Type B pancreatic cell (in vitro differentiated cells): ENCODE measurements around the gene WDR11. TPM values are rescaled to one million over a fixed set of nuclear protein-coding genes. Genes with fewer than 3 reads are reported as not detected.

Experiments used
- DNase-seq: peaks from one replicate; pipeline ENCODE4 v3.0.0; 2021; ENCODE audit warnings: mixed read lengths; ENCODE audit not compliant: unreplicated experiment; ENCODE audit errors: extremely low spot score
- H3K27ac Mint-ChIP-seq: 2 replicates; pipeline ENCODE4 v1.8.0; 2021; ENCODE audit warnings: mild to moderate bottlenecking, mixed read lengths
- H3K27me3 Mint-ChIP-seq: 2 replicates; pipeline ENCODE4 v1.8.0; 2021; ENCODE audit warnings: mixed read lengths
- H3K36me3 Mint-ChIP-seq: 2 replicates; pipeline ENCODE4 v1.8.0; 2021; ENCODE audit warnings: mixed read lengths
- H3K4me1 Mint-ChIP-seq: one replicate; pipeline ENCODE4 v1.8.0; 2021; ENCODE audit warnings: mixed read lengths; ENCODE audit not compliant: unreplicated experiment
- H3K4me3 Mint-ChIP-seq: 2 replicates; pipeline ENCODE4 v1.8.0; 2021; ENCODE audit warnings: mild to moderate bottlenecking, mixed read lengths
- H3K9me3 Mint-ChIP-seq: 2 replicates; pipeline ENCODE4 v1.8.0; 2021; ENCODE audit warnings: mixed read lengths
- CTCF ChIP-seq: fragments of 200-600 bp; sonication (generic); conservative IDR thresholded peaks from 2 replicates; pipeline ENCODE4 v1.5.0; 2021; ENCODE audit warnings: antibody characterized with exemption, mild to moderate bottlenecking
- total RNA-seq: library from RNA; stranded (reverse); gene quantifications from 2 replicates; pipeline ENCODE4 v1.2.1, GENCODE V29; 2021; ENCODE audit warnings: low replicate concordance

WDR11 gene
- total RNA-seq, 1 donor from 2014 or later, result 65.5 TPM

GRCh38 chr10:120810298-120810697 lies 40.9 kb upstream of the WDR11 start:
- H3K4me1 Mint-ChIP-seq, result peaks cover 6% of the 10 kb centered on the region
- no peak for TF ChIP-seq CTCF
- no peaks in the 10 kb centered on the region for H3K36me3 Mint-ChIP-seq
- H3K27ac Mint-ChIP-seq, result no peak overlapping the region
- H3K9me3 Mint-ChIP-seq, result no peaks in the 10 kb centered on the region
- no peak overlapping the region for H3K4me3 Mint-ChIP-seq
- H3K27me3 Mint-ChIP-seq, result peaks cover 4% of the 10 kb centered on the region
- no peak for DNase-seq

- no peak for DNase-seq
- peaks cover 4% of the 10 kb centered on the region for H3K27me3 Mint-ChIP-seq
- no peaks in the 10 kb centered on the region for H3K9me3 Mint-ChIP-seq
- H3K36me3 Mint-ChIP-seq, result no peaks in the 10 kb centered on the region
- peak overlapping the region; percentile 75 for H3K4me3 Mint-ChIP-seq
- TF ChIP-seq CTCF, result no peak
- H3K27ac Mint-ChIP-seq, result peak overlapping the region; percentile 98
- peaks cover 6% of the 10 kb centered on the region for H3K4me1 Mint-ChIP-seq
Measured at GRCh38 chr10:120813085-120813484, 38.1 kb upstream of the WDR11 start.

DNA sequence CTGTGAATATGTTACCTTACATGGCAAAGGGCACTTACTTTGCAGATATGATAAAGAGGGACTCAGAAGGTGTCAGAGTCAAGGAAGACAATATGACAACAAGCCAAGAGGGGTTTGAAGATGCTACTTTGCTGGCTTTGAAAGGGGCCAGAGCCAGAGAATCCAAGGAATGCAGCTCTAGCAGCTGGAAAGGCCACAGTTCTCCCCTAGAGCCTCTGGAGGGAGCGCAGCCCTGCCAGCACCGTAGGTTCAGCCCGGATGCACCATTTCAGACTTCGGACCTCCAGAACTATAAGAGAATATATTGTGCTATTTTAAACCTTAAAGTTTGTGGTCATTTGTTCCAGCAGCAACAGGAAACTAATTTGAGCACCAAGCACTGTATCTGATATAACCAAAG lies 32.9 kb upstream of the WDR11 start:
- no peak overlapping the region for H3K4me3 Mint-ChIP-seq
- H3K9me3 Mint-ChIP-seq, result no peaks in the 10 kb centered on the region
- no peaks in the 10 kb centered on the region for H3K36me3 Mint-ChIP-seq
- no peak for DNase-seq
- TF ChIP-seq CTCF, result no peak
- H3K27ac Mint-ChIP-seq, result no peak overlapping the region
- no peaks in the 10 kb centered on the region for H3K27me3 Mint-ChIP-seq
- peaks cover 7% of the 10 kb centered on the region for H3K4me1 Mint-ChIP-seq

- no peak for TF ChIP-seq CTCF
- peaks cover 10% of the 10 kb centered on the region for H3K4me1 Mint-ChIP-seq
- no peak for DNase-seq
- no peaks in the 10 kb centered on the region for H3K36me3 Mint-ChIP-seq
- H3K4me3 Mint-ChIP-seq, result no peak overlapping the region
- H3K27ac Mint-ChIP-seq, result no peak overlapping the region
- no peaks in the 10 kb centered on the region for H3K9me3 Mint-ChIP-seq
- H3K27me3 Mint-ChIP-seq, result no peaks in the 10 kb centered on the region
Measured at GRCh38 chr10:120819366-120819765, 31.8 kb upstream of the WDR11 start.

GRCh38 chr10:120823266-120823665 lies 27.9 kb upstream of the WDR11 start:
- no peak for DNase-seq
- H3K36me3 Mint-ChIP-seq, result no peaks in the 10 kb centered on the region
- no peaks in the 10 kb centered on the region for H3K27me3 Mint-ChIP-seq
- no peak overlapping the region for H3K27ac Mint-ChIP-seq
- peaks cover 13% of the 10 kb centered on the region for H3K4me1 Mint-ChIP-seq
- H3K4me3 Mint-ChIP-seq, result no peak overlapping the region
- no peaks in the 10 kb centered on the region for H3K9me3 Mint-ChIP-seq
- no peak for TF ChIP-seq CTCF

DNA sequence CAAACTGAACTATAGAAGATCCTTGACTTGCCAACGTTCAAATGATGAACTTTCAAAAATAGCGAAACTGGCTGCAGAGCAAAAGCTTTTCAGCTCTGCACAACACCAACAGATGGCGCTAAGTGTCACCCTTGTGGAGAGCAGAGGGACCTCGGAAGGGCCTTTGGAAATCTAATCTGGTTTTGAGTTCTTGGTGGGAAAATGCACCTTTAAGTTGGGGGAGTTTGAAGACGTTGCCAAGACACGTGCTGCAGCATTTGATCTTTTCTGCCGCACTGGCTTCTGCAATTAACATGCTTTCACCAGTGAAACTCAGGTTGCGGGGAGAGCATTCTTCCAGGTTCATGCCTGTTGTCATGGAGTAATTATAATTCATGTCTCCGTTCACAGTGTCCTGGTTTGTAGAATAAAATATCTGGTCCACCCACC lies 26.3 kb upstream of the WDR11 start:
- Mint-ChIP-seq H3K27me3 (no peaks in the 10 kb centered on the region), H3K36me3 (no peaks in the 10 kb centered on the region), H3K9me3 (no peaks in the 10 kb centered on the region), H3K27ac (no peak overlapping the region), H3K4me1 (peaks cover 13% of the 10 kb centered on the region), H3K4me3 (no peak overlapping the region)
- TF ChIP-seq CTCF, result peak; percentile 74
- DNase-seq, result no peak
